GM18867 (cell line): Measurements from ENCODE around the gene ZNF566.
A peak's percentile ranks its signal among the peaks of the same experiment; 100 is the strongest.
"Not testable (repeated sequence)": the region's sequence is repeated elsewhere in the genome, so short reads cannot be mapped to it uniquely, and the experiment has no call there.

Source experiments
- ATAC-seq: cut with Tn5 transposase; IDR thresholded peaks from one replicate; pipeline ENCODE4 v1.9.1; 2021; ENCODE audit warnings: mild to moderate bottlenecking, moderate library complexity; ENCODE audit not compliant: unreplicated experiment

The ZNF566 gene

GRCh38 chr19:36489118-36489919 lies at the start of gene ZNF566:
Gene ZNF566 (minus strand): TSS chr19:36489561. CDS start chr19:36476557, 13,004 bp downstream.
- peak; percentile 87 for ATAC-seq

GRCh38 chr19:36528921-36529518 lies 39.7 kb upstream of the ZNF566 start:
- ATAC-seq: peak; percentile 18

- peak; percentile 86 for ATAC-seq
Observed at GRCh38 chr19:36528194-36528920, 39.0 kb upstream of the ZNF566 start, which contains the start of gene ZNF260. Gene ZNF260 (minus strand): TSS chr19:36528271. CDS start chr19:36515238, 13,033 bp downstream.

- peak; percentile 5 for ATAC-seq
Observed at GRCh38 chr19:36527873-36528193, 38.5 kb upstream of the ZNF566 start.

GRCh38 chr19:36527341-36527740 lies 38.0 kb upstream of the ZNF566 start:
- no peak for ATAC-seq

GRCh38 chr19:36526581-36526980 lies 37.2 kb upstream of the ZNF566 start:
- no peak for ATAC-seq

- no peak for ATAC-seq
Observed at GRCh38 chr19:36524617-36525016, 35.3 kb upstream of the ZNF566 start.

- no peak for ATAC-seq
Observed at GRCh38 chr19:36514012-36514612, 24.8 kb upstream of the ZNF566 start.

- no peak for ATAC-seq
Observed at GRCh38 chr19:36508325-36508724, 19.0 kb upstream of the ZNF566 start.

- no peak for ATAC-seq
Observed at GRCh38 chr19:36501973-36502372, 12.6 kb upstream of the ZNF566 start.

GRCh38 chr19:36497001-36497400 lies 7.6 kb upstream of the ZNF566 start:
- ATAC-seq: no peak

GRCh38 chr19:36492689-36493453 lies 3.5 kb upstream of the ZNF566 start:
- not testable (repeated sequence) for ATAC-seq

- ATAC-seq: not testable (repeated sequence)
Observed at GRCh38 chr19:36490846-36491245, 1.5 kb upstream of the ZNF566 start.

- peak; percentile 51 for ATAC-seq
Observed at GRCh38 chr19:36489920-36490415, 607 bp upstream of the ZNF566 start.

GRCh38 chr19:36488846-36489117 lies 579 bp downstream of the ZNF566 start:
- peak; percentile 22 for ATAC-seq

- ATAC-seq: no peak
Observed at GRCh38 chr19:36488118-36488845, 1.1 kb downstream of the ZNF566 start.

GRCh38 chr19:36483653-36484052 lies 5.7 kb downstream of the ZNF566 start:
- ATAC-seq: no peak

GRCh38 chr19:36482876-36483275 lies 6.5 kb downstream of the ZNF566 start:
- ATAC-seq: no peak

GRCh38 chr19:36460046-36460445 lies 29.3 kb downstream of the ZNF566 start:
- ATAC-seq: no peak

GRCh38 chr19:36456831-36457230 lies 32.5 kb downstream of the ZNF566 start:
- no peak for ATAC-seq
